Stimulated activated CD4-positive, alpha-beta T cell treated with anti-CD3 and anti-CD28 coated beads, TNF-alpha, amount 100 ng/mL, for 24 hours (primary cell): ENCODE measurements around the gene PPP1R13B.
"Not testable (repeated sequence)": the region's sequence is repeated elsewhere in the genome, so short reads cannot be mapped to it uniquely, and the experiment has no call there.

Experiments
- DNase-seq, 3 experiments: peaks; one replicate each; pipeline ENCODE4 v3.0.0-alpha.2; 2020; ENCODE audit warnings: low read depth in 3 of 3

Gene PPP1R13B

DNA sequence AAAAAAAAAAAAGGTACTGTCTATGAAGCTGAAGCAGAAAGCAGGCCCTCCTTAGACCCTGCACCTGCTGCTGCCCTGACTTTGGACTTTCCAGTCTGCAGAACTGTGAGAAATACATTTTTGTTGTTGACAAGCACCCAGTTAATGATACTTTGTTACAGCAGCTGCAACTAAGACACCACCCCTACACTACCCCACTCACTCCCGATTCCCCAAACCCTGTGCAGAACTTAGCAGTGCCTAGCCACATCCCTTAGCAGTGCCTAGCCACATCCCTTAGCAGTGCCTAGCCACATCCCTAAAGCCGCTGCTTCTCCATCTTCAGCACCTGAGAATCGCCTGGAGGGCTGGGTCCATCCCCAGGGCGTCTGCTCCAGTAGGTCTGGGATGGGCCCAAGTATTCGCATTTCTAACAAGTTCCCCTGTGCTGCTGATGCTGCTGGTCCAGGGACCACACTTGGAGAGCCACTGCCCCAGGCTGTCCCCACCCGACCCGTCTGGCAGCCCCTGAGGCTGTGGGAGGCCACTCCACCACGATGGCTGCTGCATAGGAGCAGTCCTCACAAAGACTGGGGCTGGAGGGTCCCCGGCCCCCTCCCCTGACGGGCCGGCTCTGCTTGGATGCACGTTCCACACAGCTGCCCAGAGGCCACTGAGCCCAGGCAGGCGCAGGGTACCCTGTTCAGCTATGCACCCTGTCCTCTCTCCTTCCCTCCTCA, 10.8 kb upstream of the PPP1R13B start:
- no peak for DNase-seq

DNA sequence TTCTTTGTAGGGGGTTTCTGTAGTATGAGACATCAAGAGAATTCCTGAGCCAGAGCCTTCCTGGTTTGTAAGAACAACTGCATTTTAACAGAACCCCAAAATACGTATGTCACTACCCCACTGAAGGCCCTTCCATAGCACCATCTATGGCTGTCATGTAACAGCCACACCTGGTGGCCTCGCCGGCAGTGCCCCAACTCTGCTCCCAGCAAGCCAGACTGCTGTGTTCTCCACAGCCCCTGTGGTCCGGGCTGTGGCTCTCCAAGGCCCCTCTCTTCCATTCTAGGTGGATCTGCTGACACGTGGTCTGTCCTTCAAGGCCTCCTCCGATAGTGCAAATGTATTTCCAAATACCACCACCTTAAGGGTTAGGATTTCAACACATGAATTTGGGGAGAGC, 9.9 kb upstream of the PPP1R13B start:
- DNase-seq: no peak

DNA sequence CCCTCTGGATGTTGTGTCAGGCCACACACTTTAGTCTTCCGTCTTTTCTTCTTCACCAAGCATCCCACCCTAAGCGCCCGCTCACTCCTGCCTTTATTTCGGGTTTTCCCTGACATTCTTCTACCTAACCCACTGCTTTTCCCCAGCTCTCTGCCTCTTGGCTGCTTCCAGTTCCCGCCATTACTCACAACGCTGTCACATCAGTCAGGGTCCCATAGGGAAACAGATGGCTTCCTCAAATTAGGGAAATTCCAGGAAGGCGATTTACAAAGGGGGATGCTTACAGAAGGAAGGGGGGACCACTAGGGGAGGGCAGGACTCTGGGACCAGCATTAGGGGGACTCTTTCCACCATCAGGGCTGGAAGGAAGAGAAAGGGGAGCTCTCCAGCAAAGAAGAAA, 9.2 kb upstream of the PPP1R13B start:
- no peak for DNase-seq

DNA sequence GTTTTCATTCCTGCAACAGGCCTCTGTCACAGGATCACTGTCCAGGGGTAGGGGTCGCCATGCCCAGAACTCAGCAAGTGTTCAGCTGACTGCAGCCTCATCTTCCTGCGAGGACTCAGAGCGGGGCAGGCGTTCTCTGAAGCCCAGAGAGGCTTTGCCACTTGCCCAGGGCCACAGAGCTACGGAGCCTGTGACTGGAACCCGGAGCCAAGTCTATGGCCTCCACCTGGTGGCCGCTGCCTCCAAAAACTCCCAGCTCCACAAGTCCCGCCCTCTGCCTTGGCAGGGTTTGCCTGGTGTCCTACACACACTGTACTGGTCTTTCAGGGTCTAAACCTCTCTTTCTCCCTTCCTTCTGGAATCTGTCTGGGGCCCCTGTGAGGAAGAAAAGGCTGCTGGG, 8.7 kb upstream of the PPP1R13B start:
- DNase-seq: no peak

DNA sequence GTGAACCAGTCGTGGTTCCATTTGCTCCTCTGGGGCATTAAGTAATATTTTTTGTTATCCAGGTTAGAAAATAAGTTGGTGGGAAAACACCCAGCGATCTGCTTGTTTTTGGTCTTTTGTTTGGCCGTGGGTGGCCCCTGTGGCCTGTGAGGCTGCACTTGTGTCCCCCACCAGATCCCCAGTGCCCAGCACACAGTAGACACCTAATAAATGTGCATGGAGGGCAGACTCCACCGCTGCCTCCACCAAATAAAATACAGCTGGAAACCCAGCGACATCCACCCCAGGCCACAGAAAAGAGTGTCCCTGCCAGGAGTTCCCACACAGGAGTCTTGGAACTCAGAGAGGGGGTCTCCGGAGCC, 8.3 kb upstream of the PPP1R13B start:
- DNase-seq: no peak

DNA sequence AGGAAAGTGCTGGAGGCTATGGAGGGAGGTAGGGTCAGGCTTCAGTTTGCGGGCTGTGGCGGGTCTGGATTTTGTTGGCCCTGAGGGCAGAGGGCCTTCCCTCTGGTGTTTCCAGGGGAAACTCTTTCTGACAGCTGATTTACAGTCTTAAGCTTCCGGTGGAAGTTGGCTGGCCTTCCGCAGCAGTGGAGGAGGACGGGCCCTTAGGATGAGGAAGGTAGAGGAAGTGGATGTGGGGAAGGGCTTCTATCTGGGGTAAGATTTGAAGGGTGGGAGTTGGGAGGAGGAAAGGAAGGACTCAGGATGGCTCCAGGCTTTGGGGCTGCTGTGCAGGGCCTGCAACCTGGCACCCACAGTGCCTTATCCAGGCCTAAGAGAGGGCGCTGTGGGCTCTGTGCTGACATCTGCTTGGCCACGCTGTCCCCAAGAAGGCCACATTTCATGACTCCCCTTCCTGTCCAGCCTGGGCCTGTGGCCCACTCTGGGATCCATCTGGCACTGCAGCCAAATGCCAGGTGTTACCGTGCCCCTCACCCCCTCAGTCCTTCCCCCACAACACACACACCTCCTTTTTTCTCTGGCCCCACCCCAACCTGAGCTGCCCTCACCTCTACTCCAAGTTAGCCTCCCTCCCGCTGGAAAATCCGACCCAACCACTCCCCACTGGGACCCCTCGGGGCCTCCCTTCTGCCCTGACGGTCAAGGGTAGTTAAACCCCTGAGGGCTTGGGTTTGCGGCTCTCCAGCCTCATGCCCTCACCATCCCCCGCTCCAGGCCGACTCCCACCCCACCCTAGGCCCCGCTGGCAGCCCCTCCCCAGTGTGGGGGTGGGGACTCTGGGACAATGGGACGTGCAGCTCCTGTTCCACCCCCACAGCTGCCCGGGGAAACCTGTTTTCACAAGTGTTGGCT, 7.7 kb upstream of the PPP1R13B start:
- no peak for DNase-seq

DNA sequence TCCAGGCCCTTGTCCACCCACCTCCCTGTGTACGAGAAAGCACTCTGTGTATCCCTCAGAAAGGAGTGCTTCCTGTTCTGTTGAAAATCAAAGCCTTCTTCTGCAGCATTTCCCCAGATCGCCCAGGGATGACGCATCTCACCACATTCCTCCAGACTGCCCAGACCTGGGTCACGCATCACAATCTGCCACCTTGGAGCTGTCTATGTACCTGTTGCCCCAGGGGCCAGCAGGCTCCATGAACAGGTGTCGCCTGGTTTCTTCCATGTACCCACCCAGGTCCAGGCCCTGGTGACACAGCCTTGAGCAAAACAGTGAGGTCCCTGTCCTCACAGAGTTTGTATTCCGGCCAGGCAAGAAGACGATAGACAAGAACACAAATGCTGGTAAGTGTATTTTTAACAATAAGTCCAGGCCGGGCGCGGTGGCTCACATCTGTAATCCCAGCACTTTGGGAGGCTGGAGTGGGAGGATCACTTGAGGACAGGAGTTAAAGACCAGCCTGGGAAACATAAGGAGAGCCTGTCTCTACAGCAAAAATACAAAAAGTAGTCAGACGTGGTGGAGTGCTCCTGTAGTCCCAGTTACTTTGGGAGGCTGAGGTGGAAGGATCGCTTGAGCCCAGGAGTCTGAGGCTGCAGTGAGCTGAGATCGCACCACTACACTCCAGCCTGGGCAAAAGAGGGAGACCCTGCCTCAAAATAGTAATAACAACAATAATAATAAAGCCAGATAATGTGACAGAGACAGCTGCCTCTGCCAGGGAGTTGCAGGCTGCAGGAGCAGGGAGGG, 6.8 kb upstream of the PPP1R13B start:
- DNase-seq: no peak

DNA sequence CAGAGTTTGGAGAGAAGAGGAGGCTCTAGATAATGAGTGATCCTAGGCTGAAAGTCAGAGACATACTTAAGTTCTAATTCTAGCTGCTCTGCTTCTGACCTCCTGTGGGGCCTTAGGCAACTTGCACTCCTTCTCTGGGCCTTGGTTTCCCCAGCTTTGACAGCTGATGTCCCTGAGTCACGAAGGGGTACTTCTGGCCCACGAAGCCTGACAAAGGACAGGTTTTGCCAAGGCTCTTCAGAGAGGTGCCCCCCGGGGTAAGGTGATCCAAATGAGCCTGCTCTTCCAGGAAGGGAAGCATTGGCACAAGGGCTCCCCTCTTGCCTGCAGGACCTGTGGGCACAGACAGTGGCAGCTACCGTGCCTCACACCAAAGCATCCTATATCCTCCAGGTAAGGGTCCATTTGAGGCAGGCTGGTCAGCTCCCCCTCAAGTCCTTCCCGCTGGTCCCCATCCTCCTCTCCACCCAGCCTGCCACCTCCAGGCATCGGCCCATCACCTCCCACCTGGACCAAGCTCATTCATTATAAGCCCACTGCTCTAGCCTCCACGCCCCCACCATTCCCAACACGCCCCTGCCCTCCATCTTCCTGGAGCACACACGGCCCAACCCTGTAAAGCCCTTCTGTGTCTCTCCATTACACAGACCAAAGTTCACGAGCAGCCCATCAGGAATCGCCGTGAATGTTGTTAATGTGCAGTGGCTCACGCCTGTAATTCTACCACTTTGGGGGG, 1.9 kb upstream of the PPP1R13B start:
- DNase-seq: no peak

DNA sequence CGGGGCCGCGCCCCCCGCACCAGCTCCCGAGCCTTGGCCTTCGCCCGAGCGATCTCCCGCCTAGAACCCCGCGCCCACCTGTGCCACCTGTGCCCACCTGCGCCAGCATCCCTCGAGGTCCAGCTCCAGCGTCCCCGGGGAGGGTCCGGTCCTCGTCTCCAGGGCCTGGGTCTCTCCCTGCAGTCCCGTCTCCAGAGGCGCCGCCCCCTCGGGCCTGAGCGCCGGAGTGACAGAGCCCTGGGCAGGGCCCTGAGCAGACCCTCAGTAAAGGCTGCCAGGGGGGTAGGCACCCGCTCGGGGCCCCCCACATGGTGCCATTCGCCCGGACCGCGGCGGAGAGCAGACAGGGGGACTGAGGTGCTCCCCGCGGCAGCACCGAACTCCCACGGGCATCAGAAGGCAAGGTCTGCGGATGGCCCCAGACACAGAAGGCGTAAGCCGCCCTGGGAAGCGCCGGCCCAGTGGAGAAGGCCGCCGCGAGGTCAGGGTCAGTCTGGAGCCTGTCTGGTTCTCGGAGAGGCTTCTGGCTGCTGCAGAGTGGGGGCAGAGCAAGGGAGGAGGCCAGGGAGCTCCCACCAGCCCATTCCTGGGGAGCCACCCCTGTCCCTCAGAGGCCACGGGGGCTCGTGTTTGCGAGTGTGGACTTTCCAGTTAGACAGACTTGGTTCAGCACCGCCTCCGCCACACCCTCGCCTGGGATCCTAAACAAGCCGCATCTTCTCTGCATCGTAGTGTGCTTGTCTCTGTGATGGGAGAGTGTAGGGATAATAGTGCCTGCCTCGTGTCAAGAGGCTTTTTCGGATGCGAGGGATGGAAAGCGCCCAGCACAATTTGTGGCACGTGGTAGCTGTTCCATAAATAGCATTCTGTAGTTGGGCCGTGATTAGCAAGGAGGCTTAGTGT, 1.1 kb upstream of the PPP1R13B start:
- DNase-seq: no peak

DNA sequence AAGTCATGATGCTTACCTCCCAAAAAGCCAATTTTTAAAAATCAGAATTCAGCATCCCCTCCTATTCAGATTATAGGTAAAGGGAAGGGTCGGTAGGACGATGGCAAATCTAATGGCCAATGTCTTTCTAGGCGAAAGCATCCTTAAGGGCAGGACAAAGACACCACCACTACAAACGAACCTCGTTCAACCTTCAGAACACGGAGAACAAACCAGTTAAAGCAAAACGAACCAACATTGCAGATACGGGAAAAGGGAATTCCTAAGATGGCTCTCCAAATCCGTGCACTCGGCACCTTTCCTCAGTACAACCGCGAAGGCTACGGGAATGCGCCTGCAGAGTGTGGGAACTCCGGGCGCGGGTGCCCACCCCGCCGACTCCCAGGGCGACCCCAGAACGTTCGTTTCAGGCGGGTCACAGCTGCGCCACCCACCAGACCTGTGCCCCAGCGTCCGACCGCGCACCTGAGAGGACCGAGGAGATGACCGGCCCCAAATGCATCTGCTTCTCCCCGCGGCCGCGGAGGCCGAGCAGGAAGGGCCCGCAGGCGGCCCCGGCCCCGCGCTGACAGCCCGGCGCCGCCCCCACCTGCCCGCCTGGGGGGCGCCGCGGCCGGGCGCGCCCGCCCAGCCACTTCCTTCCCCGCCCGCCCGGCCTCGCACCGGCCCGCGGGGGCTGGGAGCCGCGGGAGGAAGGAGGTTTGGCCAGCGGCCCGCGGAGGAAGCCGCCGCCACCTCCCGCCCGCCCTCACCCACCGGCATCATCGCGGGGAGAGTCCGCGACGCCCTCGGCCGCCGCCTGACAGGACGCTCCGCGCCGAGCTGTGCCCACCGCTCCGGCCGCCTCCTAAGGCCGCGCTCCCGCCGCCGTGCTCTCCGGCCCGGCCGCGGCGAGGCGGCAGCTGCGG, 578 bp downstream of the PPP1R13B start:
- DNase-seq: peak in 1 of 3 experiments; percentile 9

DNA sequence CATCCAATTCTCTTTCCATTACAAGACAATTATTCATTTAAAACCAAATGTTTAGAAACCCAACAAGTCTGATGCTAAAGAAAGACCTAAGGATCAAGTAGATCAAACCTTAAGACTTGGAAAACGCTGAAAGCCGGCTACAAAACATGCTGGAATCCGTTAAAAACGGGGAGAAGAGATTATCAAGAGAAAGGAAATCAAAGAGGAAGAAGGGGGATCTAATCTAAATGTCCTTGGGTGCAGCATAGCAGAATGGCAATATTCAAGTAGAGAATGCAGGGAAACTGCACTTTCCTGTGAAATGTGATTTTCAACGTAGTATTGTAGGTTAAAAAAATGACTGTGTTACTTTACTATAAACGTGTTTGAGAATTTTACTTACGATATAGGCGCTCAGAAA, 1.3 kb downstream of the PPP1R13B start:
- no peak for DNase-seq

DNA sequence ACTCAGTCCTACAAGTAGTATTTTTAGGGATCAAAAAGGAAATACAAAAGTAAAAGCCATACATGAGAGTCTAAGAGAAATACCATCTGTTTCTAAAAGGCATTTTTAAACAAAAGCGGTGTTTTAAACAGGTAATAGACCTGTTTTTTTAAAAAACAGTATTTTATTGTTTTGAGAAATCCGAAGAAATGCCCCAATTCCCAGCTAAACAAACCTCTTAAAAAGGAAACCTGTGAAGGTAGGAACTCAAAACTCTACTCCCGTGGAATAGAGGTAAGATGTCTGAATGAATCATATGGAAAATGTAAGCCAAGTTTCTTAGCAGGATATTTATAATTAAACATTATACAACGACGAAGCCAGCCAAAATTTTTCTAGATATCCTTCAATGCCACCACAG, 2.0 kb downstream of the PPP1R13B start:
- no peak for DNase-seq

DNA sequence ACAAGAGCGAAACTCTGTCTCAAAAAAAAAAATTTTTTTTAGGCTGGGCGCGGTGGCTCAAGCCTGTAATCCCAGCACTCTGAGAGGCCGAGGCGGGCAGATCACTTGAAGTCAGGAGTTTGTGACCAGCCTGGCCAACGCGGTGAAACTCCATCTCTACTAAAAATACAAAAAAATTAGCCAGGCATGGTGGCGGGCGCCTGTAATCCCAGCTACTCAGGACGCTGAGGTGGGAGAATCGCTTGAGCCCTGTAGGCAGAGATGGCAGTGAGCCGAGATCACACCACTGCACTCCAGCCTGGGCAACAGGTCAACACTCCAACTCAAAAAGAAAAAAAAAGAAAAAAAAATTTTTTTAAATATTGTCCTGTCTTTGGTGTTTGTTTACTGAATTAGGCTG, 6.1 kb downstream of the PPP1R13B start:
- not testable (repeated sequence) for DNase-seq

DNA sequence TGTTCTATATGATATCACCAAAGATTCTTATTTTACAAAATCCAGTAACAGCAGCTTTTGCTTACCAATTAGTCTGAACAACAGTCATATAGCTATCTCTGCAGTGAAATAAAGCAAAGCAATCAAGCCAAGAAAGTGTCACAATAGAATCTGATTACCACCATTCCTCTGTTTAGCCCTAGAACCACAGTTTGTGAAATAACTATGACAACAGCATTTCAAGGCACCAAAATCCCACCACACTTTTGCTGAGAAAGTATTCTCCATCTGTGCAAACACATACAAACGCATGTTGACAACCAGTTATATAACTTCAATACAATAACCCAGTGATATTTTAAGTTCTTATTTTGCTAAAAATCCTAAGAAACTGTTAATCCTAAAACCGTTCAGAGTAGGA, 7.4 kb downstream of the PPP1R13B start:
- no peak for DNase-seq

DNA sequence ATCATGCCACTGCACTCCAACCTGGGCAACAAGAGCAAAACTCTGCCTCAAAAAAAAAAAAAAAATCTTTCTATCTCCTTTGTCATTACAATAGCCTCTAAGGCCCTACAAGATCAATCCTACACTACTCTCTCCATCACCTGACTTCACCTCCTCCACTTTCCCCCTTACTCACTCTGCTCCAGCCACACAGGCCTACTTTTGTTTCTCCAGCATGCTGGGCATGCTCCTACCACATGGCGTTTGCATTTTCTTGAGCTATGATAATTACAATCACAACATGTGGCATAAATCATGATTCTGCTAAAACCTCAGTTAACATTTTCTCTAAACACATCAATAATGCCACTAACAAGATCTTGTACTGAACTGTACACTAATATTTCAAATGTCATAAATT, 7.8 kb downstream of the PPP1R13B start:
- no peak for DNase-seq

DNA sequence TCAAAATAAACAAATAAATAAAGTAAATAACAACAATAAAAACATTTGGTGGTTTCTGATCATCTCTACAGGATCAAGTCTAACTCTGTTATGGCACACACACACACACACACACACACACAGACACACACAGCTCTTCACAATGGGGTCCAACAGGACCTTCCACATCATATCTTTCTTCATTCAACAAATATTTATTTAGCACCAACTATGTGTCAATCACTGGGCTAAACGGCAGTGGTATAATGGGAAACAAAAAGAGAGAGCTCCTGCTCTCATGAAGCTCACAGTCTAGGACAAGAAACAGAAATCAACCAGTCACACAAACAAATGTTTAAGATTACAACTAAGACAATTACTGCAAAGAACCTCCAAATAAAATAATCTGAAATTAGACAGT, 9.3 kb downstream of the PPP1R13B start:
- no peak for DNase-seq

DNA sequence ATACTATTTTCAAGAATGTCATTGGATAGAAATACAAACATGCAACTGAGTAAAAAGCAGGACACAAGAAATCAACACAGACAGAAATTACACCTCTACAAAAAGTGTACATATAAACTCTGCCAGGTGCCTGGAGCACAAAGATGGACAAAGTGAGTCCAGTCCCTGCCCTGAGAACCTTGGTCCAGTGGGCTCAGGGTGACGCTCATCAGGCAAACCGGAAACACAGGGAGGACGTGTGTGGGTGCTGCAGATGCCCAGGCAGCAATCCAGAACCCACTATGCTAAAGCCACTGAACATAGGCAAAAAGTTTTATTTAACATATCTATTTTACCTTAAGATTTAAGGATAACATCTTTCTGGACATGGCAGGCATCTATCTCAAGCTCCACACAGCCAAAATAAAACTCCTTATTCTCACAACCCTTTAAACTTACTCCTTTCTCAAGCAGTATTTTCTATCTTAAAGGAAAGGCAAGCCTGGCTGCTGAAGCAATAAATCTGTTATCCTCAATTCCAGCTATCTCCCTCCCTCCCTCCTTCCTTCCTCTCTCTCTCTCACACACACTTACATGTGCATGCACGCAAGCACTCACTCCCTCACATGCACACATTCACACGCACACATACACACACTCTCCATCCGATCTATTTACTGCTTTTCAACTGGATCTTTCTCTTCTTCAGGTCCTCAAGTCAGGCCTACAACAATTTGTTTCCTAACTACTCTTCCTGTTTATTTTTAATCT, 10.2 kb downstream of the PPP1R13B start:
- DNase-seq: no peak

DNA sequence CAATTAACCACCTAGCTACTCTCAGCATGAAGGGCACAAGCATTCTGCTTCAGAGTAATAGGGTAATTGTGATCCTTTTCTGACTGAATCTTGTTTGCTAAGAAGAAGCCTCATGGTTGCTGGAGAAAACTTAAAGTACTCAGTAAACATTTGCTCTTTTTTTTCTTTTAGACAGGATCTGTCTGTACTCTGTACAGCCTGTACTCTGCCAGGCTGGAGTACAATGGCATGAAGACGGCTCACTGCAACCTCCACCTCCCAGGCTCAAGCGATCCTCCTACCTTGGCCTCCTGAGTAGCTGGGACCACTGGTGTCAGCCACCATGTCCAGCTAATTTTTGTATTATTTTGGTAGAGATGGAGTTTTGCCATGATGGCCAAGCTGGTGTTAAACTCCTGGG, 12.4 kb downstream of the PPP1R13B start:
- no peak for DNase-seq

DNA sequence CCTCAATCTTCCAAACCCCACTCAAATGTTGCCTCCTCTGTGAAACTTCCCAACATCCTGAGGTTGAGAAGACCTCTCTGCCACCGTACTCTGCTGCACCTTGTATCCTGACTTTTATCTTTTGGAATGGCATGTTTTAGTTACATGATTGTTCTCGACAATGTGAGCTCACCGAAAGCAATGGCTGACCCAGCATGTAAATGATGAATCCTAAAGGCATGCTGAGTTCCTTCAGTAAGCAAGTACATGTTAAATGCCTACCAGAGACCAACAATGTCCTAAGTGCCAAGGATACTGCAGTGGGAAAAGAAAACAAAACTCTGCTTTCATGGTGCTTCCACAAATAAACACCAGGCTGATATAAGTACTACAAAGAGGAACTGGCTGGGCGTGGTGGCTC, 13.7 kb downstream of the PPP1R13B start:
- no peak for DNase-seq
